ENCODE data around the gene LRP8.

GRCh38 chr1:53286955-53287354, 40.9 kb downstream of the LRP8 start:
- TF ChIP-seq POLR2A (IDR thresholded peaks at IDR 0.05; ENCODE audit: low read length) (no peak), GATA1 (IDR thresholded peaks at IDR 0.05; ENCODE audit: low read depth, low read length) (no peak)
